K562 (cell line): Measurements from ENCODE around the gene CYBRD1. TPM values are rescaled to one million over a fixed set of nuclear protein-coding genes. Genes with fewer than 3 reads are reported as not detected.

Experiments used
- CHD1 ChIP-seq: fragments of 200-600 bp; sonication (generic); IDR thresholded peaks from one replicate; pipeline ENCODE4 v1.6.1; 2012; ENCODE audit warnings: mild to moderate bottlenecking, moderate library complexity, low read length, inconsistent platforms
- CUX1 ChIP-seq: fragments of 200-800 bp; sonication (Bioruptor generic); IDR thresholded peaks from 2 replicates; pipeline ENCODE4 v1.6.1; 2016; ENCODE audit warnings: missing genetic modification characterization, missing compliant biosample characterization
- EGR1 ChIP-seq: fragments of 450-650 bp; conservative IDR thresholded peaks from 2 replicates; pipeline ENCODE4 v1.6.1; 2017; ENCODE audit warnings: mild to moderate bottlenecking
- ETS2 ChIP-seq: IDR thresholded peaks from 2 replicates; pipeline ENCODE4 v1.6.1; 2016; ENCODE audit warnings: borderline replicate concordance, missing genetic modification characterization, mild to moderate bottlenecking, moderate library complexity, missing compliant biosample characterization; ENCODE audit not compliant: poor library complexity, severe bottlenecking
- EWSR1 ChIP-seq: fragments of 450-650 bp; IDR thresholded peaks from 2 replicates; pipeline ENCODE4 v1.6.1; 2018; ENCODE audit warnings: borderline replicate concordance, mild to moderate bottlenecking, low read depth, moderate library complexity; ENCODE audit not compliant: partially characterized antibody
- HNRNPLL ChIP-seq: fragments of 200-400 bp; formaldehyde crosslinking; IDR thresholded peaks from 2 replicates; pipeline ENCODE4 v1.6.1; 2017; ENCODE audit warnings: low read length, low read depth, mild to moderate bottlenecking; ENCODE audit not compliant: poor library complexity, severe bottlenecking
- MTA1 ChIP-seq: fragments of 450-650 bp; IDR thresholded peaks from 2 replicates; pipeline ENCODE4 v1.6.1; 2017; ENCODE audit warnings: borderline replicate concordance
- STAT5A ChIP-seq: IDR thresholded peaks from 2 replicates; pipeline ENCODE4 v1.6.1; 2012; ENCODE audit warnings: low read length, inconsistent platforms, borderline replicate concordance
- USF2 ChIP-seq: sonication (generic); formaldehyde crosslinking; IDR thresholded peaks from 2 replicates; pipeline ENCODE4 v1.5.0; 2020; ENCODE audit warnings: missing genetic modification reagents
- ZBTB40 ChIP-seq, 2 experiments: fragments of 450-650 bp in 1 of 2; sonication (generic) in 1 of 2; formaldehyde crosslinking in 1 of 2; IDR thresholded peaks; 2 replicates each; pipeline versions ENCODE4 v1.7.1 to v1.9.0; 2016 to 2022; ENCODE audit warnings: inconsistent platforms in 1 of 2, mild to moderate bottlenecking in 1 of 2, missing genetic modification reagents in 1 of 2
- ZNF316 ChIP-seq: fragments of 450-650 bp; IDR thresholded peaks from 2 replicates; pipeline ENCODE4 v1.6.1; 2016
- ZNF79 ChIP-seq: fragments of 250-450 bp; sonication (Bioruptor Pico); IDR thresholded peaks from 2 replicates; pipeline ENCODE4 v1.4.0; 2020; ENCODE audit warnings: low read depth, mild to moderate bottlenecking, moderate library complexity
- polyA plus RNA-seq, 8 experiments: library from polyadenylated mRNA; depleted of rRNA in 4 of 8; stranded (reverse) in 5 of 8; unstranded in 3 of 8; fragments of >200 nt; fragmentation: Nextera tagmentation in 2 of 8; fragmentation: Illumina TruSeq in 1 of 8; extraction: Ambion mirVana in 2 of 8; extraction: Trizol in 1 of 8; gene quantifications; 2 replicates each; pipeline versions ENCODE4 v1.2.1 to v1.2.3, GENCODE V29; 2011 to 2014; ENCODE audit warnings: inconsistent platforms in 1 of 8, missing spikeins in 1 of 8
- total RNA-seq, 7 experiments: library from RNA; depleted of rRNA in 6 of 7; stranded (reverse); fragments of >200 nt in 6 of 7; fragmentation: Illumina TruSeq in 2 of 7; extraction: Trizol in 2 of 7; gene quantifications; 2 replicates each; pipeline versions ENCODE4 v1.2.1 to v1.2.3, GENCODE V29; 2011 to 2021; ENCODE audit warnings: low replicate concordance in 1 of 7

CYBRD1 gene
- total and polyA plus RNA-seq, 9 of the 15 experiments (the other 6 are each of a cell fraction or from before 2014, with no cell fraction given): 9.6 to 22.4 (median 15.6) TPM

- TF ChIP-seq CUX1 (CRISPR knock-in tag): peak; percentile 75; the same call in 1 of the 2 replicates
- TF ChIP-seq CHD1: no peak
- no peak for TF ChIP-seq HNRNPLL
- no peak for TF ChIP-seq ETS2 (tag)
- TF ChIP-seq EGR1: no peak
- peak; percentile 22; the same call in 1 of the 2 replicates for TF ChIP-seq ZNF79
- no peak for TF ChIP-seq ZBTB40 (IDR thresholded peaks at IDR 0.05)
- no peak for TF ChIP-seq ZBTB40 (CRISPR knock-in tag; IDR thresholded peaks at IDR 0.05)
- TF ChIP-seq MTA1: no peak
- no peak for TF ChIP-seq USF2
- no peak for TF ChIP-seq ZNF316
- no peak for TF ChIP-seq EWSR1
- no peak for TF ChIP-seq STAT5A
Observed at GRCh38 chr2:171578127-171578803, 56.0 kb downstream of the CYBRD1 start (continued).
